Activated T-cell treated with anti-CD3 and anti-CD28 coated beads, Interleukin-2, amount 50 U/mL, for 72 hours (primary cell): ENCODE results near the gene TARBP2. TPM values are rescaled to one million over a fixed set of nuclear protein-coding genes. Genes with fewer than 3 reads are reported as not detected.

ENCODE experiments used
- ATAC-seq, 2 donors: fragments of 150-1000 bp; cut with Tn5 transposase; replicated peaks in 1 of 2; 2 replicates each; pipeline ENCODE4 v1.10.0; 2021; ENCODE audit warnings: moderate library complexity in 2 of 2, mild to moderate bottlenecking in 1 of 2
- DNase-seq, 2 donors: peaks; one replicate each; pipeline ENCODE4 v3.0.0; 2021 to 2022; ENCODE audit warnings: mixed read lengths in 1 of 2
- H3K27ac Mint-ChIP-seq: one replicate; pipeline ENCODE4 v1.8.0; 2022; ENCODE audit warnings: mild to moderate bottlenecking, moderate library complexity, mixed read lengths
- H3K27me3 Mint-ChIP-seq: one replicate; pipeline ENCODE4 v1.8.0; 2022; ENCODE audit warnings: low read depth, mixed read lengths
- H3K36me3 Mint-ChIP-seq, 2 donors: one replicate each; pipeline ENCODE4 v1.8.0; 2022; ENCODE audit warnings: mixed read lengths in 2 of 2, mild to moderate bottlenecking in 1 of 2; ENCODE audit not compliant: insufficient read depth in 2 of 2
- H3K4me1 Mint-ChIP-seq: one replicate; pipeline ENCODE4 v1.8.0; 2022; ENCODE audit warnings: low read depth, mixed read lengths
- H3K4me3 Mint-ChIP-seq, 2 donors: one replicate each; pipeline ENCODE4 v1.8.0; 2022; ENCODE audit warnings: mild to moderate bottlenecking in 2 of 2, mixed read lengths in 2 of 2, moderate library complexity in 2 of 2
- H3K9me3 Mint-ChIP-seq, 2 donors: one replicate each; pipeline ENCODE4 v1.8.0; 2022; ENCODE audit warnings: mixed read lengths in 2 of 2
- total RNA-seq, 2 donors: library from RNA; stranded (reverse); gene quantifications; one replicate each; pipeline ENCODE4 v1.2.3, GENCODE V29; 2022

The TARBP2 gene, protein sequence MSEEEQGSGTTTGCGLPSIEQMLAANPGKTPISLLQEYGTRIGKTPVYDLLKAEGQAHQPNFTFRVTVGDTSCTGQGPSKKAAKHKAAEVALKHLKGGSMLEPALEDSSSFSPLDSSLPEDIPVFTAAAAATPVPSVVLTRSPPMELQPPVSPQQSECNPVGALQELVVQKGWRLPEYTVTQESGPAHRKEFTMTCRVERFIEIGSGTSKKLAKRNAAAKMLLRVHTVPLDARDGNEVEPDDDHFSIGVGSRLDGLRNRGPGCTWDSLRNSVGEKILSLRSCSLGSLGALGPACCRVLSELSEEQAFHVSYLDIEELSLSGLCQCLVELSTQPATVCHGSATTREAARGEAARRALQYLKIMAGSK
- 10 to 100 TPM; 37.7 to 40.7 TPM for total RNA-seq

DNA sequence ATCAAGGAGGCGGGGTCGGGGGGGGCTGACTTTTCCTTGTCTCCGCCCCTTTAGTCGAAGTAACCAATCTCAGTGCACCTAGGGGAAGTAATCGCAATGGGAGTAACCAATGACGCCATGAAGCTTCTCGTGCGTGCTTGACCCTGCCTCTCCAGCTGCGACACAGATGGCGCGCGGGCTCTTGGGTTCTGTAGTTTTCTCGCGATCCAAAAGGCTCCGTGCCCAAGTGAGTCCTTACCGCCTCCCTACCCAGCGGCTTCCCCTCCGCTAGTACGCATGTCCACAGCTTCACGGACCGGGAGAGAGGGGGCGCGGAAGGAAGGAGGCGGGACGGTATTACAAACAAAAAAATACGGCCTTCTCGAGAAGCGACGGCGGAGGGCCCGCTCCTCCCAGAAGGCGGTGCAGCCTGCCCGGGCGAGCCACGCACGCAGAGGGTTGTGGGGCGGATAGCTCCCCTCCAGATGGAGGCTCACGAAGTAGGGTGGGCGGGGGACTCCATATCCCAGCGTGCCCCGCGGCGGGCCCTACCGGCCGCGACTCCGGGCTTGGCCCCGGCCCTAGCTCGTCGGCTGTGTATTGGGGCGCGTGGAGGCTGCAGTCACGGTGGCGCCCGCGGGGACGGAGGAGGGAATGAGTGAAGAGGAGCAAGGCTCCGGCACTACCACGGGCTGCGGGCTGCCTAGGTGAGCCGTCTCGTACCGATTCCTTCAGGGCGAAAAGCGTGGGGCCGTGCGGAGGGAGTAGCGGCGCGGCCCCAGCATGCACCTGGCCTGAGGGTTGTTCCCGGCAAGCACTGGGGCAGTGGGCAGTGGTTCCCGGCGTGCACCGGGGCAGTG lies at the start of gene TARBP2:
TARBP2 (plus strand) TSS at position 508 of the 839 bp plus-strand sequence; CDS start at position 634, 126 bp downstream.
- H3K27me3 Mint-ChIP-seq = no peaks in the 10 kb centered on the region
- H3K4me1 Mint-ChIP-seq = peaks cover 52% of the 10 kb centered on the region
- H3K9me3 Mint-ChIP-seq = no peaks in the 10 kb centered on the region
- peaks cover 0 to 4% of the 10 kb centered on the region in 2 donors for H3K36me3 Mint-ChIP-seq
- DNase-seq = peak; percentile 95 to 98
- ATAC-seq = peak; percentile 83
- peak within 1 kb of the TSS; percentile 88 for H3K27ac Mint-ChIP-seq
- peak within 1 kb of the TSS; percentile 97 to 99 for H3K4me3 Mint-ChIP-seq

DNA sequence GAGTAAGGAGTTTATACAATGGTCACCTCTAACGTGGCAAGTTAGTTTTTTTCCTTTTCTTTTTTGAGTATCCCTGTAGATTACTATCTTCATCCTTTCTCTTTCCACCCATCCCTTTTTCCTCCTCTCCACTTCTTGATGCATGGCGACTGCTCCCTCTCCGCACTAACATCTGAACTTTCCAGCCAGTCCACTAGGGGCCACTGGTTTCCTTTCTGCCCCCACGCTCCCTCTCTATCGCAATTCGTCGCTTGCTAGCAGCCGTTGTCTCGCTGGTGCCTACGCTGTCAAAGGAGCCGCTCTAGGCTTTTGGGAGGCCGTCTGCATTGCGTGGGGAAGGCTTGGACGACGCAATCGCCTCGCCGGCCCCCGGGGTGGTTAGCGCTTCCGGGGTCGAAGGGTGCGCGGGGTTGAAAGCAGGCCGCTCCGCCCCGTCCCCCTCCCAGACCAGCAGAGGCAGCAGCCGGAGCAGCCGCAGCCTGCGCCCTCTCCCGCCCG lies 49.4 kb upstream of the TARBP2 start, which contains the start of gene PCBP2:
PCBP2 (plus strand) TSS at position 442 of the 498 bp plus-strand sequence. CDS start 2,699 bp downstream, outside the sequence.
- peak; percentile 97 to 99 for DNase-seq
- Mint-ChIP-seq H3K4me1 (peaks cover 48% of the 10 kb centered on the region), H3K27me3 (no peaks in the 10 kb centered on the region), H3K4me3 (peak within 1 kb of the TSS; percentile 95 to 99), H3K27ac (peak within 1 kb of the TSS; percentile 92), H3K36me3 (peaks cover 14 to 40% of the 10 kb centered on the region in 2 donors), H3K9me3 (no peaks in the 10 kb centered on the region)
- ATAC-seq = peak; percentile 97

DNA sequence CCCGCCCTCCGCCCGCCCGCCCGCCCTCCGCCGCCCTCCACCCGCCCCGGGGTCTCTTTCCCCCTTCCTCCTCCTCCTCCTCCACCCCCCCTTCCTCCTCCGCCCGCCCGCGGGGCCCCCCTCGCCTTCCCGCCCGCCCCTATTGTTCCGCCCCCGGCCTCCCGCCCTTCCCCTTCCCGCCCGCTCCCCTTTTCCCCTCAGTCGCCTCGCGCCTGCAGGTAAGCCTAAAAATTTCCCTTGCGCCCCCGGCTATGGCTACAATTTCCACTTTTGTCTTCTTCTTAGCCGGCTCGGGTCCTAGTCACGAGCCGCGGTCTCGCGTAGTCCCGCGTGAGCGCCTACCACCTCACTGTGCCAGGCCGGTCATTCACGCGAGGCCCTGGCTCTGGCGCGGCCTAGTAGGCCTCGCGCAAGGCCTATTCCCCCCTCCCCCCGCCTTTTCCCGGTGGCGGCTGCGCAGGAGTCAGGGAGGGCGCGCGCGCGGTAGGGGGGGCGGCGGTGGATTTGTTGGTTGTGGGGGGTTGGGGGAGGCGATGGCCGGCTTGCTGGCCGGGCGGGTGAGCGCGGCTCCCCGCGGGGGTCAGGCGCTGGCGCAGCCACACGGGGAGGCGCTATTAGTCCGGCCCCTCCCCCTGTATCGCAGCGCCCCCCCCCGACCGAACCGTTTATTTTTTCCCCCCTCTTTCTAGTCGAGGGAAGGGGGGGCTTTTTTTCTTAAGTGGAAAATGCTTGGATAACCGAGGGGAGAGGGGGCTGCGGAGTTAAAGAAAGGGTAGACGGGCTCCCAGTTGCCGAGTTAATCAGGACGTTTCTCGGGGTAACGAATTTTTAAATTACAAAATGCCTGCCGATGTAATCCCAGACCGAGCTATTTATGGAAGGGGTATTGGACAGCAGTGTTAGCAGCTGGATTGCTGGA lies 48.7 kb upstream of the TARBP2 start:
- Mint-ChIP-seq H3K36me3 (peaks cover 16 to 43% of the 10 kb centered on the region in 2 donors), H3K4me3 (peak overlapping the region; percentile 95 to 99), H3K4me1 (peaks cover 52% of the 10 kb centered on the region), H3K27me3 (no peaks in the 10 kb centered on the region), H3K27ac (peak overlapping the region; percentile 92), H3K9me3 (no peaks in the 10 kb centered on the region)
- peak; percentile 36 to 42 for ATAC-seq
- DNase-seq = peak; percentile 67 to 75

DNA sequence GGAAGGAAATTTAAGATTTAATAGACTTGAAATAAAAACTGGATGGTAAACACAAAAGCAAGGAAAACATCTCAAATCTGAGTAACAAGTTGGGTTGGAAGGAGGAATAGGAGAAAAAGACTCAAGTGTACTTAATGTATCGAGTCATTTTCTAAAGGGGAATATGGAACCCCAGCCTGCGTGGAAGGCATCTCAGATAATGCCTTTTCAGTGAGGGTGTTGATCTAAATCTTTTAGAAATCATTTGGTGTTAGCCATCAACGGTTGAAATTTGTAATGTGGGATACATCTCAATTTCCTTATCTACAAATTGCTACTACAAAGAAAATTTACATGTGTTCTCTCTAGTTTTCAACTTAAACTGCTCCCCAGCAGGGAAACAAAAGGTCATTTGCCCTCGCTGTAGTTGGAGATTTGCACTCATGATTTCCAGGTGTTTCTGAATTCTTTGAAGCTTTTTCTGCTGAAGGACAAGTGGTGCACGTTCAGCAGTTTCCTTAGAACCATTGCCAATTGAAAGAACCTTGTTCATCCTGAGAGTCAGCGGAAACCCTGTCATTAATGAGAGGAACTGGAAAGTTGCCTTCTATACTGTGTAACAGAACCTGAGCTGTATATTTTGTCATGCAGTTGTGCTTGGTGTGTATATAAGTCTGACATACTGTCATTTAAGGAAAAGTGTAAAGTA lies 47.0 kb upstream of the TARBP2 start:
- peak overlapping the region; percentile 95 to 99 for H3K4me3 Mint-ChIP-seq
- H3K27me3 Mint-ChIP-seq = no peaks in the 10 kb centered on the region
- H3K4me1 Mint-ChIP-seq = peaks cover 65% of the 10 kb centered on the region
- DNase-seq = no peak
- H3K36me3 Mint-ChIP-seq = peaks cover 13 to 48% of the 10 kb centered on the region in 2 donors
- ATAC-seq = no peak
- no peaks in the 10 kb centered on the region for H3K9me3 Mint-ChIP-seq
- H3K27ac Mint-ChIP-seq = peak overlapping the region; percentile 92

DNA sequence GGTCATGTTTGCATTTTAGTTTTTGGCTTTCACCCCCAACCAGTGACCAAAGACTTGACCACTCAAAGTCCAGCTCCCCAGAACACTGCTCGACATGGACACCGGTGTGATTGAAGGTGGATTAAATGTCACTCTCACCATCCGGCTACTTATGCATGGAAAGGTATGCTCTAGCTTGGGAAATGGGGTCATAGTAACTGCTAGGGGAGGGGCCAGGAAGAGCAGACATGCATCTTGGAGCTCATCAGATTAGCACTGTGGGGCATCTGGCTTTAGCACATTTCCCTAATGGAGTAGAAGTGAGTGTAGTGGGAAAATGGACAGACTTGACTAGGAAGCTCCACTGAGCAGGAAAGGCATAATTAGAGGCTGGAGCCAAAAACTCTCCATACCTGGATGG lies 46.4 kb upstream of the TARBP2 start:
- Mint-ChIP-seq H3K9me3 (no peaks in the 10 kb centered on the region), H3K4me3 (peak overlapping the region; percentile 95 to 99), H3K4me1 (peaks cover 69% of the 10 kb centered on the region), H3K27me3 (no peaks in the 10 kb centered on the region), H3K36me3 (peaks cover 14 to 52% of the 10 kb centered on the region in 2 donors), H3K27ac (peak overlapping the region; percentile 92)
- ATAC-seq (no peak), DNase-seq (no peak)

DNA sequence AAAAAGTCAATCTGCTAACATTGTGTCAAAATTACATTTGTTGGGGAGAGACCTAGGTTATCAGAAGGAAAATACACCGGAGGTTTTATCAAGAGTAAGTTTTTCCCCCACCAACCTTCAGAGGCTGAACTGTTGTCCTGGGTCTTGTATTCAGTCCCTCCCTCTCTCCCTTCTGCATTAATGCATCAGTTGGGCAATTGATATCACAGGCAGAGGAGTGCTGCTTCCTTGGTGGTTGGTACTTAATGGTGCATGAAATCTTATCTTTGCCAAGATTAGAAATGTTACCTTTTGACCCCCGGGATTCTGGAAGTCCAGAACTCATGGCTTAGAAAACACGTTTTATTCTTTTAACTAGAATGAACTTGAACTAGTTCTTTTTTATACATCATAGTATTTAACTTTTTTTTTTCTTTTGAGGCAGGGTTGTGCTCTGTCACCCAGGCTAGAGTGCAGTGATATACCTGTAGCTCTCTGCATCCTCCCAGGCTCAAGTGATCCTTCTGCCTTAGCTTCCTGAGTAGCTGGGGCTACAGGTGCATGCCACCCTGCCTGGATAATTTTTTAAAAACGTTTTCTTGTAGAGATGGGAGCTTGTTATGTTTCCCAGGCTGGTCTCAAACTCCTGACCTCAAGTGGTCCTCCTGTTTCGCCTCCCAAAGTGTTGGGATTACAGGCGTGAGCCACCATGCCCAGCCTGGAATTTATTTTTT lies 44.3 kb upstream of the TARBP2 start:
- no peaks in the 10 kb centered on the region for H3K9me3 Mint-ChIP-seq
- ATAC-seq (no peak), DNase-seq (no peak)
- H3K27ac Mint-ChIP-seq = peak overlapping the region; percentile 17
- H3K4me1 Mint-ChIP-seq = peaks cover 74% of the 10 kb centered on the region
- H3K27me3 Mint-ChIP-seq = no peaks in the 10 kb centered on the region
- H3K36me3 Mint-ChIP-seq = peaks cover 25 to 70% of the 10 kb centered on the region in 2 donors
- H3K4me3 Mint-ChIP-seq = no peak overlapping the region

DNA sequence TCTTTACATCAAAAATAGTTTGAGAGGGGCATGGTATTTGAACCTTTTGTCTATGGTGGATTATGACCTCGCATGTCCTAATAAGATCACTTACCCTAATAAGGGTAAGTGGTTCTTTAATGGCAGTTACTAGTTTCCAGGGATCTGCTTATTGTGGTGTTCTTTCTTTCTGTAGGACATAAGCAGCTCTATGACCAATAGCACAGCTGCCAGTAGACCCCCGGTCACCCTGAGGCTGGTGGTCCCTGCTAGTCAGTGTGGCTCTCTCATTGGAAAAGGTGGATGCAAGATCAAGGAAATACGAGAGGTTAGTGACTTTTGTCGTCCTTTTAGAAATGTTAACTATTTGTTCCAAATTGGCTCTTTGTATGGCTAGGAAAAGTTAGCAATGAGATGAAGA lies 42.0 kb upstream of the TARBP2 start:
- H3K9me3 Mint-ChIP-seq = no peaks in the 10 kb centered on the region
- peaks cover 26 to 78% of the 10 kb centered on the region in 2 donors for H3K36me3 Mint-ChIP-seq
- DNase-seq = no peak
- no peaks in the 10 kb centered on the region for H3K27me3 Mint-ChIP-seq
- H3K4me1 Mint-ChIP-seq = peaks cover 69% of the 10 kb centered on the region
- H3K27ac Mint-ChIP-seq = peak overlapping the region; percentile 39
- H3K4me3 Mint-ChIP-seq = no peak overlapping the region
- ATAC-seq = no peak

DNA sequence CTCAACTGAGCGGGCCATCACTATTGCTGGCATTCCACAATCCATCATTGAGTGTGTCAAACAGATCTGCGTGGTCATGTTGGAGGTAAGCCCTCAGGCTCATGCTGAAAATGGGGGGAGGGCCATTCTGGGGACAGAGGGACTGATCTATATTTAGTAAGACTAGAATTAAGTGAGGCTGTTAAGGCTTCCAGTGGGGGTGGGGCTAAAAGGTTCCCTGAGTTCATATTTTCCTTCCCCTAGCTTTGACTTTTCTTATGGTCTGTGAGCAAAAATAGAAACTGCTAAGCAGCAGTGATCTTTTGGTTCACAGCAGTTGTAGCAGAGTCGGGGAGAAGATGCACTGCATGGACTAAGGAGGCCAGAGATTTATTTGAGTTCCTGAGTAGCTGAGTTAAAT lies 40.0 kb upstream of the TARBP2 start:
- DNase-seq (no peak), ATAC-seq (peak in 1 of 2 donors; percentile 6)
- Mint-ChIP-seq H3K27me3 (no peaks in the 10 kb centered on the region), H3K9me3 (no peaks in the 10 kb centered on the region), H3K36me3 (peaks cover 27 to 75% of the 10 kb centered on the region in 2 donors), H3K4me3 (peak overlapping the region in 1 of 2 donors; percentile 38), H3K4me1 (peaks cover 57% of the 10 kb centered on the region), H3K27ac (peak overlapping the region; percentile 87)

DNA sequence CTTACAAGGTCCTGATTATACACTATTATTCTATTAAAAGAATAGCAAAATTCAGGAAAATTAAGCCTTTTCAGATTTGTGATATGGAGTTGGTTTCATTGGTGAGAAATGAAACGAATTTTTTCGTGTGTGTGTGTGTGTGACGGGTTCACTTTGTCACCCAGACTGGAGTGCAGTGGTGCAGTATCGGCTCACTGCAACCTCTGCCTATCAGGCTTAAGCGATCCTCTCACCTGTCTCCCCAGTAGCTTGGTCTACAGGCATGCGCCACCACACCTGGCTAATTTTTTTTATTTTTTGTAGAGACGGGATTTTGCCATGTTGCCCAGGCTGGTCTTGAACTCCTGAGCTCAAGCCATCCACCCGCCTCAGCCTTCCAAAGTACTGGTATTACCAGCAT lies 39.5 kb upstream of the TARBP2 start:
- H3K27me3 Mint-ChIP-seq = no peaks in the 10 kb centered on the region
- H3K4me3 Mint-ChIP-seq = no peak overlapping the region
- peaks cover 53% of the 10 kb centered on the region for H3K4me1 Mint-ChIP-seq
- DNase-seq = no peak
- H3K27ac Mint-ChIP-seq = no peak overlapping the region
- ATAC-seq = no peak
- H3K36me3 Mint-ChIP-seq = peaks cover 29 to 78% of the 10 kb centered on the region in 2 donors
- H3K9me3 Mint-ChIP-seq = no peaks in the 10 kb centered on the region

DNA sequence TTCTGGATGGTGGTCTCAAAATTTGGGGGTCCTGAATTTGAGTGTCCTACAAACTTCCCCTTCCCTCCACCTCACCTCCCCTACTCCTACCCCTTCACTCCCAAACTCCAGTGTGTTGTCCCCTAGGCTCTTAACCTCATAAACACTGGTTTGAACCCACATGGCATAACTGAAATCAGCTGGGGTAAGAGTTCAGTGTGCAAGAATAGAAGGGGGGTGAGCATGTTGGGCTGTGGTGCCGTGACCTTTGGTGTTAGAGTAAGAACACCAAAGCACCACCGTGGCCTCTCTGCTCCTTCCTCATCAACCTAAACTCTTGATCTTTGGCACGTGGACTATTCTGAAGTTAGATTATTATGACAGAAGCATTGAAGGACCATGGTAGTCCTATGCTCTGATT lies 38.1 kb upstream of the TARBP2 start:
- DNase-seq (no peak), ATAC-seq (no peak)
- peaks cover 33 to 85% of the 10 kb centered on the region in 2 donors for H3K36me3 Mint-ChIP-seq
- no peak overlapping the region for H3K4me3 Mint-ChIP-seq
- H3K27ac Mint-ChIP-seq = peak overlapping the region; percentile 66
- peaks cover 52% of the 10 kb centered on the region for H3K4me1 Mint-ChIP-seq
- no peaks in the 10 kb centered on the region for H3K9me3 Mint-ChIP-seq
- H3K27me3 Mint-ChIP-seq = no peaks in the 10 kb centered on the region

DNA sequence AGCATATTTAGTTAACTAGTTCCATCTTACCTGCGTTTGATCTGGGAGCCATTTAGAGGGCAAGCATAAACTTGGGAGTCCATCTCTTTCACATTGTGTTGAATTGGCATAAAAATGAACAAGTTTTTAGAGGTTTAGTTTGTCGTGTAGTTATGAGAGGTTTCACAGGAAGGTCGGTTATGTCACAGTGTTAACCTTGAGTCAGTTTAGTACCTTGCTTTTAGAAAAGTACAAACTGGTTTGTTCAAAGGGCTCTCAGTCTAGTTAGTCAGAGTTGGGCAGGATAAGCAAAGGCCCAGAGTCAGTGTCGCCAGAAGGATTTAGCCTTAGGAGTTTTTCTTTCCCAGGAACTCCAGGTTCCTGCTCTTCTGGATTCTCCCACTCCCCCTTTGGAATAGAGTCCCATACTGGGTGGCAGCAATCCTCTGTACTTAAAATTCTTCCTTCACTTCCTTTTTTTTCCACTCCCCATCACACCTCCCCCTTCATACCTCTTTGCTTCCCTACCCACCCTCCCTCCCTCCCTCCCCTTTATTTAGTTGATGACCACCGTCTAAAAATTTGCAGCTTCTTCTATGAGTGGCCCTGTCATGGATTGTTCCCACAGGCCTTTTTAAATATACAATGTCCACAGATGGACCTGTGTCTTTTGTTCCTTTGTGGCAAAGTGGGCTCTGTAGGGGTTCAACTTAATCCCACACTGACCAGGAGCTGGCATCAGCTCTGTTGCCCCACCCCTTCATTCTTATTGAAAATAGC lies 37.1 kb upstream of the TARBP2 start:
- Mint-ChIP-seq H3K4me3 (no peak overlapping the region), H3K27me3 (no peaks in the 10 kb centered on the region), H3K4me1 (peaks cover 51% of the 10 kb centered on the region)

More for the DNA sequence above, 37.1 kb upstream of the TARBP2 start:
- DNase-seq (no peak), ATAC-seq (peak; percentile 4 to 21)
- H3K36me3 Mint-ChIP-seq = peaks cover 36 to 79% of the 10 kb centered on the region in 2 donors
- no peaks in the 10 kb centered on the region for H3K9me3 Mint-ChIP-seq
- H3K27ac Mint-ChIP-seq = peak overlapping the region; percentile 66
